NCI-H2029 treated with DMSO at 0.1 percent for 48 hours (cell line): Measurements from ENCODE around the gene SLC30A9.
A peak's percentile ranks its signal among the peaks of the same experiment; 100 is the strongest.

Experiments
- DNase-seq: peaks from one replicate; lab custom pipeline; 2025; lab: John Stamatoyannopoulos, UW

SLC30A9 gene

DNA sequence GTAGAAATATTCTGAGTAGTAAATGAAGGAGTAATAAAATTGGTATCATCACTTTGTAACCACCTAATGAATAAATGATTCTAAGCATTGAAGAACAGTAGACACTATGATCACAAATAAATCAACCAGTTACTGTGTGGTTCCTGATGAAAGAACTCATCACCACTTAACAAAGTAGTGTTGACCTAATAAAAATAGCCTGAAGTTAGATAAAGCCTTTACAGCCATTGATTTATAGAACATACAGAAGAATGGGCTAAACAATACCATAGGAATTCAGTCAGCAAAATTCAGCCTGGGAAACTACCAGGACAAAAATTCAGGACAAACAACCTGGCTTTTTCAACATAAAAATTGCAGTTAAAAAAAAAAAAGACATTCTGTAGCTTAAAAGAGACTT, 9.0 kb downstream of the SLC30A9 start:
- DNase-seq = no peak

DNA sequence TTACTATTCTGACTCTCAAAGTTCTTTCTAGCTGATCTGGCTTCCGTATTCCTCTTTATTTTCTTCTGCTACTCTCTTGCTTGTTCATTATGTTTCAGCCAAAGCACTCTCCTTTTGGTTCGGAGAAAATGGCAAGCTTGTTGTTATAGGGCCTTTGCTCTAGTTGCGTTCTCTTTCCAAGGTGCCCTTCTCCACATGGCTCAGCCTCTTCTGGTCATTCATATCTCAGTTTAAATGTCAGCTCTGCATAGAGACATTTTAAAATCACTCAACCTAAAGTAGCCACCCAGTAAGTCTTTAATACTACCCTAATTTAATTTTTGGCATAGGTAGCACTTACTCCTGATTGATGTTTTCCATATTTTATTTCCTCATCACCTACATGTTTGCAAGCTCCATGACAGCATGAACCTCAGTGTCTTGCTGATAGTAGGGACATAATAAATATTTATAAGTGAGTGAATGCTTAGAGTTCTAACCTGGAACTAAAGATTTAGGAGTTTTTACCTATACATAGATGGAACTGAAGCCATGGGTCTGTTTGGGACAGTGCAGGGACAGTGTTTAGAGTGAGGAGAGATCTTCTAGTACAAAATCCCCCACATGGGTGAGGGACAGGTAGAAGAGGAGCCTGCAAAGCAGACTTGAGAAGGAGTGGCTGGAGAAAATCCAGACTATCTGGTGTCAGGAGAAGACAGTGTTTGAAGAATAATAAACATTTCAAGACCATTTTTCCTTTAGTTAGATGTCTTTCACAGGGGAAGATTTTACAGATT, 17.9 kb downstream of the SLC30A9 start:
- no peak for DNase-seq

DNA sequence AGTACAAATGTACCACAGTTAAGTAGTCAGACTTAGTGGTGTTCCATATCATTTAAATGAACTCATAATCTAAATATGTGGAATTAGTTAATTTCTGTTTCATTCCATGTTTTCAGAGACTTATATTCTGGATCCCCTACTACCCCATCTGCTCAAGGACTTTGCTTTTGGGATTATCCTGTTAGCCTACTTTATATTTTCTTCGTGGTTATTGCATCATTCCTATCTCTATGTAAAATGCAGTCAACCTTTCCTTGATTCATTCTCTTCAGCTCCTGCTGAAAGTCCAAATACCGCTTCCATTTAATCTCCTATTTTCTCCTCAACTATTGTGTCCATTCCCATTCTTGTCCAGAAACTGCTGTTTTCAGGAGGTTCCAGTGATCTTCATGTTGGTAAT, 25.1 kb downstream of the SLC30A9 start:
- no peak for DNase-seq

DNA sequence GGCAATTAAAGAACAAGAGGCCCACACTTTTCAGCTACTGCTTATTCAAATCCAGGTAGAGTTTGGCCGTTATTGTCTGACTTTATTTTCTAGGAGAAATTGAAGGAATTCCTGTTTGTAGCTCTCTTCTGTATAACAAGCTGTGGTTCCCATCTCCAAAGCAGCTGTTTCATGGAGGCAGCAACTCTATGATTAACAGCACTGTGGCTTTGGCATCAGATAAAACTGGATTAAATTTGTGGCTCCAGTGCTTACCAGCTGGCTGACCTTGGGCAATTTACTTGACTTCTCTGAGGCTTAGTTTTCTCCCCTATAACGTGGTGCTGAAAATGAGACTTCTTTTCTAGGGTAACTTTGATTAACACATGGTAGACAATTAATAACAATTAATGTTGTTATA, 28.1 kb downstream of the SLC30A9 start:
- DNase-seq = no peak

DNA sequence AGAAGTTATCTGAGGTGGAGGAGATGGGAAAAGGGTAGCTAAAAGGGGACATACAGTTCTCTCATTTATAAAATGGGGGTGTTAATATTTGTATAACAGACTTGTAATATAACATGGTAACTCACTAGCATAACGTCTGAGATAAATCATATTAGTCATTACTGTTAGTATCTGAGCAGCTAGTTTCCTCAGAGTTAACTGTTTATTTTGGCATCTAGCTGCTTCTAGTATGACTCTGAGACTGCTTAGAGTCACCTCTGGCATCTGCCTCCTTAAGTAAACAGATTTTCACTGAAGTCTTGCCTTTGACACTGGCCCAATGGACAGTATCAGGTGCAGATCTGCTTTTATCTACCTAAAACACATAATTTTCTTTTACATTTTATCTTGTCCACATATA, 58.1 kb downstream of the SLC30A9 start:
- DNase-seq = no peak

DNA sequence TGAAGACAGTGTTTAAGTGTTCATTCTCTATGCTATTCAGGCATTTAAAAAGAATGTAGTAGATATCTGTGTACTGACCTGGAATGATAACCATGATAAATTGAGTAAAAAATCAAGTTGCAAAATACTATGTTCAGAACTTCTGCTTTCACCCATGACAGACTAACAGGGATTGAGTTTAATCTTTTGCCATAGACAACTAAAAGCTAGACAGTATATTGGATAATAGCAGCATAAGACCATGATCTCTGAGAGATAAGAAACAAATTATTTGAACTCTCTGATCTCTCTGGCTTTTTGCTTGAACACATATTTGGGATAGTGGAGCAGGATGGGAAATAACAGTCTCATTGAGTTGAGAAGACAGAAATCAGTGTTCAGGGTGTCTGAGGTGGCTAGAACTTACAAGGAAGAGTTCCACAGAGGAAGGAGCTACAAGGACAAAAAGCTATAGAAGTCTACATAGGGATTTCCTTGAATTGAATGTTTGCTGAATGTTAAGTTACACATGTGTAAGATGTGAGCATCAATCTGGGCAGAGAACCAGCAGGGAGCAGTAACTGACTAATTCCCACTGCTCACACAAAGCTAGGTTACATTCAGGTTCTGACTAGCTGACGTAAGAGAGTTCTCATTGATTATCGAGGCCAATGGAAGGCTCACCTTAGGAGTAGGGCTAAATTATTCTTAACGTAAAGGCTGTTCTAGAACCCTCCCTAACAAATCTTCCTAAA, 60.4 kb downstream of the SLC30A9 start:
- DNase-seq = no peak

DNA sequence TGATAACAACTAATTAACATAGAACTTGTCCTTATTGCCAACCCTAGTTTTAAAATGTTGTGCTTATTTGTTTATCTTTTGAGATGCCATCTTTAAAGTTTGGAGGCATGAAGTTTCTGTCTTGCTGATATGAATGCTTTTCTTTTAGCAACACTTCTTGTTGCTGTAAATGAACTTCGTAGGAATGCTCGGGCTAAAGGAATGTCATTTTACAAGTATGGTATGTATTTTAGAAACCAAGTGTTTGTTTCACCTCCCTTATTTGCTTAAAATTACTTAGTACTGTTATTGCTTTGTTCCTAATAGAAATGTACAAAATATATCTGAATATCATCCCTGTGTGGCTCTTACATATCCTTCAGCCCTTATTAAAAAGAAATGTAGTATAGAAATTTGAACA, 76.1 kb downstream of the SLC30A9 start:
- DNase-seq = no peak

DNA sequence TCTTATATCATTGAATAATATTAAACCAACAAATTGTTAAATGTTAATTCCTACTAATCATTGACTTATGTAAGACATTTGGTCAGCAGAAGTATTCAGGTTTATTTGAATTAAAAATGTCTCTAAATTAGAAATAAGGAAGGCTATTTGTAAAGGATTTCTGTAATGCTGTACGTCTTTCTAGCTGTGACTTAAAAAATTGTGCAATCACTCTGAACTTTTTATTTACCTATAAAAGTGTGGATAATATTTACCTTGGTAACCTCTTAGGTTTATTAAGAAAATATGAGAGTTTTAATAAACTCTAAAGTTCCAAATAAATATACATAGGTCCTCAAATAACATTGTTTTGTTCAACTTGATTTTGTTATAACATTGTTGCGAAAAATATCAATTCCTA, 76.9 kb downstream of the SLC30A9 start:
- DNase-seq = no peak

DNA sequence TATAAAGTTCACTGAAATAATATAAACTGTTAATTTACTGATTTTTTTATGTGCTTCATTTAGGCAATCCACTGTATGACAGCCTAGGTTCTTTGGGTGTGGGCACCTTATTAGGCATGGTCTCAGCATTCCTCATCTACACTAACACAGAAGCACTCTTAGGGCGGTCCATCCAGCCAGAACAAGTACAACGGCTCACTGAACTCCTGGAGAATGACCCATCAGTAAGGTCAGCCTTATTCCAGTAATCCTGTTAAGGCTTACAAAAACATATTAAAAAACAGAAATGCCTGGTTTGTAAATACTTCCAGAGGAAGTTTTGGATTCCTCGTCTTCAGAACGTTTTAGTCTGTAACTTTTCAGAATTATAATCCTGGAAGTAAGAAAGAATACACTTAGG, 80.1 kb downstream of the SLC30A9 start:
- DNase-seq = no peak

DNA sequence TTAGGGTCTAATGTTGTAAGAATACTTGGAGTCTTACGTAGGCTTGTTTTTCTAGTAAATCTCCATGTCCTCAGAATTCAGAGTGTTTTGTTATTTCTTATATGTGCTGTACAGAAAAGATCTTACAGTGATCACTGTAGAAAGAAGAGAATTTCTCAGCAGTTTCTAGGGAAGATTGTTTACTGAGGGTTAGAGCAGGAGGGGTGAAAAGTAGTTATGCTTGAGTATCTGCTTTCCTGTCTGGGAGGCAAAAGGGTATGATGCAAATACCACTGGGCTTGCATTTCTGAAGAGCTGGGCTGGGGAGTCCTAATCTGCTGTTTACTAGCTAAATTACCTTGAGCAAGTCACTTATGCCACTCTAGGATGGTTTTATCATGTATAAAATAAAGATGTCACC, 84.0 kb downstream of the SLC30A9 start:
- no peak for DNase-seq

DNA sequence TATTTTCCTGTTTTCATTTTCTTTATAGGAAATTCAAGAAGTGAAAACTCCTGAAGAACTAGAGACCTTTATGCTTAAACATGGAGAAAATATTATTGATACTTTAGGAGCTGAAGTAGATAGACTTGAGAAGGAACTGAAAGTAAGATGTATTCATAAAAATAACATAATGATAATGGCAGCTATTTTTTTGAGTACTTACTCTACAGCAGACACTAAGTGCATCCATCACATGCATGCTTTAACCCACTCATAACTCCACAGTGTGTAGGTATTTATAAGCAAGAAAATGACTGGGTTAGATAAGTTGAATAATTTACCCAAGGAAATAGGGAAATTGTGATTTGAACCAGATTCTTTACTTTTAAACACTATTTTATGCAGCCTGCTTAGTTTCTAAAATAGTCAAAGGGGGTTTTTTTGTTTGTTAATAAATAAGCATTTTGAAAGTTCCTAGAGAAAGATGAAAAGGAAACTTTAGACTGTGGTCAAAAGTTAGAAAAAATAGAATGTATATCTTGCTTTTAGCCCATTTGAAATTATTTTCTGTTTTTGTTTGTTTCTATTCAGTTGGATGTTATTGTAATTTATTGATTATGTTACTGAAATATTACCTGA, 88.0 kb downstream of the SLC30A9 start:
- no peak for DNase-seq

DNA sequence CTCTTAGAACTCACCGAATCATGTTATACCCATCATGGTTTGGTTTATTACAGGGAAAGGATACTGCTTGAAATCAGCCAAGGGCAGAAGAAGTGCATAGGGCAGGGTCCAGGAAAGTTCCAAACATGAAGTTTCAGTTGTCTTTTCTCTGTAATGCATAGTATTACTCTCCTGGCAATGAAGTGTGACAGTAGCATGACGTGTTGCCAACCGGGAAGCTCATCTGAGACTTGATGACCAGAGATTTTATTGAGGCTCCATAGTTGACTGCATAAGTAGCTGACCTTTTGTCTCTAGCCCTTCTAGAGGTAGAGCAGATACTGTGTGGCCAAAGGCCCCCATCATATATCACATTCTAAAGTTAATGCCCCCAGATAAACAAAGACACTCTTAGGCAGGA, 90.0 kb downstream of the SLC30A9 start:
- DNase-seq = no peak

DNA sequence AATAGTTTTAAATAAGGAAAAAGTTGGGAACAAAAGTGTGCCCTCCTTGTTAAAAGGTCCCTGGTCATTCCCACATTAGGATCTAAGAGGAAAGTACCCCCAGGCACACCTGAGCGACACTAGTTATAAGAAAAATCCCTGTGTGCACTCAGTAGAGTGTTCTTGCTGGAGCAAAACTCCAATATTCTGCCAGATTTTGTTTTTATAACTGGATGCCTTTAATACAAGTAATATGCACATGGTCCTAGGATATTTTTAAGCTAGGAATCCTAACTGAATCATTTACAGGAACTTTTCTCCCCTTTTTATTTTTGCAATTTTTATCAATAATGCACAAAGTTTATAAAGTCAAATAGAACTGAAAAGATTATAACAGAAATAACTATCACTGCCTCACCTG, 93.5 kb downstream of the SLC30A9 start:
- DNase-seq = no peak

DNA sequence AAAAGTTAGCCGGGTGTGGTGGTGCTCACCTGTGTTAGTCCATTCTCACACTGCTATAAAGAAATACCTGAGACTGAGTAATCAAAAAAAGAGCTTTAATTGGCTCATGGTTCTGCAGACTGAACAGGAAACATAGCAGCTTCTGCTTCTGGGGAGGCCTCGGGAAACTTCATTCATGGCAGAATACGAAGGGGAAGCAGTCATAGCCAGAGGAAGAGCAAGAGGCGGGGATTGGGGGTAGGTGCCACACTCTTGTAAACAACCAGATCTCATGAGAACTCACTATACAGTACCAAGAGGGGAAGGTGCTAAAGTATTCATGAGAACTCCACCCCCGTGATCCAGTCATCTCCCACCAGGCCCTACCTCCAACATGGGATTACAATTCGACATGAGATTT, 98.1 kb downstream of the SLC30A9 start:
- DNase-seq = no peak

DNA sequence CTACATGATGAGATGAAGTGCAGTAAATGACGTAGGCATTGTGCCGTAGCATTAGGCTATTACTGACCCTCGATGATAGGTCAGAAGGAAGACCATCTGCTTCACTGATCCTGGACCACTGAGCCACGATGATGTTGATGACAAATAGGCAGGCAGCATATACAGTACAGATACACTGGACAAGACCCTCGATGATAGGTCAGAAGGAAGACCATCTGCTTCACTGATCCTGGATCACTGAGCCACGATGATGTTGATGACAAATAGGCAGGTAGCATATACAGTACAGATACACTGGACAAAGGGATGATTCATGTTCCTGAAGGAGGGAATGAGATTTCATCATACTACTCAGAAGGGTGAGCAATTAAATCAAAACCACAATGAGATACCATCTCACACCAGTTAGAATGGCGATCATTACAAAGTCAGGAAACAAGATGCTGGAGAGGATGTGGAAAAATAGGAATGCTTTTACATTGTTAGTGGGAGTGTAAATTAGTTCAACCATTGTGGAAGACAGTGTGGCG, 111.2 kb downstream of the SLC30A9 start:
- DNase-seq = no peak

DNA sequence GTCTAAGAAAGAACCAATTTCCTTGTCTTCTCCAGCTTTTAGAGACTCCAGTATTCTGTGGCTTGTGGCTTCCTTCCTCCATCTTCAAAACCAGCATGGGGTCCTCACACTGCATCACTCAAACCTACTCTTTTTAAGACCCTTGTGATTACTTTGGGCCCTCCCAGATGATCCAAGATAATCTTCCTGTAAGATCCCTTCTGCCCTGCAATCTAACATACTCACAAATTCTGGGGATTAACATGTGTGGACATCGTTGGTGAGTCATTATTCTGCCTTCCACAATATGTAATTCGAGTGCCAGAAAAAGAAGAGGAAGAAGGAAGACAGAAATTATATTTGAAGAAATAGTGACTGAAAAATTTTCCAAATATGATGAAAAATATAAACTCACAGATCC, 114.2 kb downstream of the SLC30A9 start:
- DNase-seq = no peak

DNA sequence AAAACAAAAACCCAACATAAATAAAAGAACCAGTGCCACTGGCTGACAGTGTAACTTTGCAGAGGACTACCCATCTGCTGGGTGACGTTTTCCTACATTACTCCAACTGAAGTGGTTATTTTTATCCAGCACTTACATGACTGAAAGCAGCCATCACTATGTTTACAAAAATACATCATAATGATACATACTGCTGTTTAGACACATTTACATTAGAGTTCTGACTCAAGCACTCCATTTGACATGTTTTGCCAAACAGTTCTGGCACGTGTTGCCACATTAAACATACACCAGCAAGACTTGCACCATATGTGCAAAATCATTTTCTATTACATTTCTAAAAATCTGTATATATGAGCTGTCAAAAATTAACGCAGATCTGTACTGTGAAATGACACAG, 122.5 kb downstream of the SLC30A9 start:
- DNase-seq = no peak

DNA sequence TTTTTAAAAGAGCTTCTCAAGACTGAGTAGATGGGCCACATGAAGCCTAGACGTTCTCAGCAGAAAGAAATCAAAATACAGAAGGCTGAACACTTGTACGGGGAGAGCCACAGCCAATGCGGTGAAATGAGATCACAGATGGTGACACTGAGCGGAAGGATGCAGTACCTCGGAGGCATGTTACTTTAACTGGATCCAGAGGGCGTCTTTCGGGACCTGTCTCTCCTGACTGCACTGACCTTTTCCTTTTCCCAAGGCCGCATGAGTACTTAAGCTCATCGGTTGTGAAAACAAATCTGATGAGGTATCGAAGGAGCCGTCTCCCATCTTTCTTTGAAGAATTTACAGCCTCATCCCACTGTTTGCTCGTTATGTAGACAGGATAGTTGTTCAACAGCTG, 129.6 kb downstream of the SLC30A9 start:
- DNase-seq = no peak

DNA sequence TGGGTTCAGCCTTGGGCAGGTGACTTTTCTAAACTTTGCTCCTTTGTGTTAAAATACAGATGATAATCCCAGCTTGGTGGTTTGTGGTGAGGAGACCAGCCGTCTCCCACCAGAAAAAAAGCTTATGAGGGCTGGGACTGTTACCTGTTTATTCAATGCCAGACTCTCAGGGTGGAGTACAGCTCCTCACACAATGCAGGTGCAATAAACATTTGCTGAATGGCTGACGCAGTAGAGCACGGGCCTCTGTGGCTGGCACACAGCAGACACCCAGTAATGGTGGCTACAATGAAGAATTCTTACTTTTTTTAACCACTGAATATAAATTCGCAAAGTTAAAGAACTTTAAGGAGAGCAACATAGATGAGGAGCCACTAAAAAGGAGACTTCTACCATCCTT, 131.9 kb downstream of the SLC30A9 start:
- DNase-seq = peak; percentile 18

DNA sequence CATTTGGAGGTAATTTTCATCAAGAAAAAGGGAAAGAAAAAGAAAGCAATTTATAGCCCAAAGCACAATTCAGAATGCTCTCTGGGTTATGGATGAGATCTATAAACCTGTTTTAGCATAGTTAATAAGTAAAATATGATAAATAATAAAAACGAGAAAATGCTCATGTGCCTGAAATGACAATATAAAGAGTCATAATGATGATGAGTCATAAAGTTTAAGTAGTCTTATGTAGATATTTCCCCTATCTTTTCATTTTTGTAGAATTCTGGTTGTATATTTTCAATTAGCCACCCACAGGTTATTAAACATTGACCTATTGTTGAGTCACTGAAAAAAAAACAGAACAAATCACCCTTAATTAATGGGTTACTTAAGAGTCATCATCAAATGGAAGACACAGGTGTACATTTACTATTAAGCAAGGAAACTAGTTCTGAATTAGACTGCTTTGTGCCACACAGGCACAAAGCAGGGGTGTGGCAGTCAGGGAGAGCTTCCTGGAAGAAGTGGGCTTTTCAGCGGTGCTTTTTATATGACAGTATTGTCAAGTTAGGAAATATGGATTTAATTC, 132.8 kb downstream of the SLC30A9 start:
- no peak for DNase-seq

DNA sequence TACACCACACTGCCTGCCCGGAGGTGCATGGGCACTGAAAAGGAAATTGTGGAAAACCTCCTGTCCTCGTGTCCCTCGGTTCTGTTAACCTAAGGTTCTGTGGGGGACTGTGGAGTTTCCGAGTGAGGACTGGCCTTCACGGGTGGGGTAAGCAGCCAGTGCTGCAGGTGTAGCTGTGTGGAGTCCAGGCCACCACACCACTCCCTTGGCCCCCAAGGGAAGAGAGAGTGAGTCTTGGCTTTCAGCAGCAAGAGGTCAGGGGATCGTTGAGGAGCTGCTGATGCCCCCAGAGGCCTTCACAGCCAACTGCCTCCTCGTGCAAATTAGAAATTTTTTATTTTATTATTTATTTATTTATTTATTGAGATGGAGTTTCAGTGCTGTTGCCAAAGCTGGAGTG, 141.8 kb downstream of the SLC30A9 start:
- no peak for DNase-seq

DNA sequence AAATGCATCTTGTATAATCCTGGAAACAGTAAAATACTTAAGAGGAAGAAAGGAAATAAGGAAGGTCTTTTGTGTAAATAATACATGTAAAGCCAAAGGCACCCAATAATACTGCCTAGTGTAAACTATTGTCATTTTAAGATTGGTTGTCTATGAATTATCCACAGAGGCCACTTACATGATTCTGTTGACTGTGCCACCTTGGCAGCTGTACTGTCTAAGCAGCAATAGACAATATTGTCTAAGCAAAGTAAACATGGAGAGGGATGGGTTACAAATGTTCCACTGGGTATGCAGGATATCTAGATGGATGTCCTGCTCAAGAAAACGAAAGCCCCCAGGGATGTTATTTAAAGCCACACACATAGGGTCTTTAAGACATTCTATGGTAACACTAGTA, 142.7 kb downstream of the SLC30A9 start:
- no peak for DNase-seq

DNA sequence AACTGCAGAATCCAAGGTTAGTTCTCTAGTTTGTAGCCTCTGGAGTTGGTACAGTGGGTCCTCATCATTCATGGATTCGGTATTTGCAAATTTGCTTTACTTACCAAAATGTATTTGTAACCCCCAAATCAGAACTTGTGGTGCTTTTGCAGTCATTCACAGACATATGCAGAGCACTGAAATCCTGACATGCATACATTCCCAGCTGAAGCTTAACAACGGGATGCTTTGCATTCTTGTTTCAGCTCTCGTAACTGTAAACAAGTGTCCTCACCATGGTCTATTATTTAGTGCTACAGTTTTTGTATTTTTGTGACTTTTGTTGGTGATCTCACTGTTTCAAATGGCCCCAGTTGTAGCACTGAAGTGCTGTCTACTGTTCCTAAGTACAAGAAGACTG, 146.0 kb downstream of the SLC30A9 start:
- no peak for DNase-seq
